SU-DHL-6 (cell line): ENCODE results near the gene FAM20B.

Experiments used
- H2AFZ ChIP-seq: fragments of 200-600 bp; sonication (generic); 2 replicates; pipeline ENCODE4 v1.6.1; 2014; ENCODE audit warnings: low read depth, mild to moderate bottlenecking, moderate library complexity, mixed read lengths, antibody characterized with exemption, low read length; ENCODE audit not compliant: severe bottlenecking
- H3F3A ChIP-seq: fragments of 200-600 bp; shearing (Covaris generic); 2 replicates; pipeline ENCODE4 v1.6.0; 2016; ENCODE audit warnings: antibody characterized with exemption, mild to moderate bottlenecking; ENCODE audit not compliant: insufficient read depth
- H3K27ac ChIP-seq: fragments of 200-600 bp; sonication (generic); 2 replicates; pipeline ENCODE4 v1.5.1; 2016; ENCODE audit warnings: low read depth, mild to moderate bottlenecking, low read length, moderate library complexity, mixed read lengths
- H3K27me3 ChIP-seq: fragments of 200-600 bp; sonication (generic), shearing (Covaris generic); 2 replicates; pipeline ENCODE4 v1.6.0; 2014; ENCODE audit warnings: mild to moderate bottlenecking, low read length
- H3K36me3 ChIP-seq: fragments of 200-600 bp; sonication (generic); 2 replicates; pipeline ENCODE4 v1.6.1; 2014; ENCODE audit warnings: mild to moderate bottlenecking, low read length, mixed read lengths
- H3K4me2 ChIP-seq: fragments of 300-600, 200-600 bp; shearing (Covaris generic), sonication (generic); 2 replicates; pipeline ENCODE4 v1.6.0; 2014; ENCODE audit warnings: low read length, low read depth, mild to moderate bottlenecking; ENCODE audit not compliant: poor library complexity, severe bottlenecking
- H3K4me3 ChIP-seq: fragments of 200-600 bp; sonication (generic); 2 replicates; pipeline ENCODE4 v1.5.1; 2014; ENCODE audit warnings: antibody characterized with exemption, low read length, mild to moderate bottlenecking, mixed read lengths; ENCODE audit not compliant: insufficient read depth, poor library complexity, severe bottlenecking
- H3K79me2 ChIP-seq: fragments of 200-600 bp; sonication (generic); 2 replicates; pipeline ENCODE4 v1.6.1; 2014; ENCODE audit warnings: mild to moderate bottlenecking, low read length, moderate library complexity; ENCODE audit not compliant: insufficient read depth
- H3K9ac ChIP-seq: fragments of 200-600 bp; sonication (generic); 2 replicates; pipeline ENCODE4 v1.7.0; 2014; ENCODE audit warnings: mild to moderate bottlenecking, low read length
- H3K9me2 ChIP-seq: fragments of 200-600 bp; sonication (generic); replicated peaks from 2 replicates; pipeline ENCODE4 v1.6.1; 2014; ENCODE audit warnings: low read length; ENCODE audit not compliant: insufficient read depth
- H3K9me3 ChIP-seq: fragments of 200-600 bp; sonication (generic); 2 replicates; pipeline ENCODE4 v1.6.1; 2014; ENCODE audit warnings: low read length, mixed read lengths; ENCODE audit not compliant: insufficient read depth
- H4K20me1 ChIP-seq: fragments of 200-600 bp; sonication (generic); 2 replicates; pipeline ENCODE4 v1.6.1; 2014; ENCODE audit warnings: low read depth, mild to moderate bottlenecking, antibody characterized with exemption, low read length, moderate library complexity, mixed read lengths
- EZH2phosphoT487 ChIP-seq: fragments of 200-600 bp; sonication (generic), shearing (Covaris generic); conservative IDR thresholded peaks from 2 replicates; pipeline ENCODE4 v1.6.1; 2018; ENCODE audit warnings: mild to moderate bottlenecking, antibody characterized with exemption, low read length, moderate library complexity, mixed read lengths
- TF ChIP-seq, protein P1 (sequence below): fragments of 200-600 bp; sonication (generic); IDR thresholded peaks from one replicate; pipeline ENCODE4 v1.5.1; 2017; ENCODE audit warnings: antibody characterized with exemption, mild to moderate bottlenecking, low read length, moderate library complexity; ENCODE audit not compliant: insufficient read depth, poor library complexity, severe bottlenecking

Gene FAM20B

DNA sequence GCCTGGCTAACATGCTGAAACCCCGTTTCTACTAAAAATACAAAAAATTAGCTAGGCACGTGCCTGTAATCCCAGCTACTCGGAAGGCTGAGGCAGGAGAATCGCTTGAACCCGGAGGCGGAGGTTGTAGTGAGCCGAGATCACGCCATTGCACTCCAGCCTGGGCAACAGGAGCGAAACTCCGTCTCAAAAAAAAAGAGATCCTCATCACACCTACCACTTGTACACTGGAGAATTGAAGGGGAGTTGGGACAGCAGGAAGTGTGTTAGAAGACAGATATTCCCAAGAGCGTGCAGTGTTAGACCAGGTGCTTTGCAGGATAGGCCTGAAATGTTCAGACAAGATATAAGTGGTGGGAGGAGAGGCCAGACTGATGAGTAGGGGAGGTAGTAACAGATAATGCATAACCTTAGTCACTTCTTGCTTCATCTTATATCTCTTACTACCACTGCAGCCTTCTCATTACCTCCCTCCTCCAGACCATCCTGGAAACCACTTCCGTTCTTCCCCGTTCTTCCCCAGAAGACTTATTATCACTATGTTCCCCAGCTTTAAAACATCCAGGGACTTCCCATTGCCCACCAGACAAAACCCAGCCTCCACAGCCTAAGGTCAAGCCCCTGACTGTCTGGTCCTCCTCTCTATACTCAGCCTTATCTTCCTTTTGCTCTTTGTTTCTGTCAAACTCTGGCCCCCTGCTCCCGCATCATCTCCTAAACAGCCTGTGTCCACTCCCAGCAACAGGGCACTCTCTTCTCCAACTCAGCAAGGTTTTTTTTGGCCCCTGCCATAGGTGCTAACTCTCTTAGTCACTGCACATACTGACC, 21.3 kb downstream of the FAM20B start:
- H3K9ac ChIP-seq, result no peak overlapping the region
- TF ChIP-seq, protein P1, sequence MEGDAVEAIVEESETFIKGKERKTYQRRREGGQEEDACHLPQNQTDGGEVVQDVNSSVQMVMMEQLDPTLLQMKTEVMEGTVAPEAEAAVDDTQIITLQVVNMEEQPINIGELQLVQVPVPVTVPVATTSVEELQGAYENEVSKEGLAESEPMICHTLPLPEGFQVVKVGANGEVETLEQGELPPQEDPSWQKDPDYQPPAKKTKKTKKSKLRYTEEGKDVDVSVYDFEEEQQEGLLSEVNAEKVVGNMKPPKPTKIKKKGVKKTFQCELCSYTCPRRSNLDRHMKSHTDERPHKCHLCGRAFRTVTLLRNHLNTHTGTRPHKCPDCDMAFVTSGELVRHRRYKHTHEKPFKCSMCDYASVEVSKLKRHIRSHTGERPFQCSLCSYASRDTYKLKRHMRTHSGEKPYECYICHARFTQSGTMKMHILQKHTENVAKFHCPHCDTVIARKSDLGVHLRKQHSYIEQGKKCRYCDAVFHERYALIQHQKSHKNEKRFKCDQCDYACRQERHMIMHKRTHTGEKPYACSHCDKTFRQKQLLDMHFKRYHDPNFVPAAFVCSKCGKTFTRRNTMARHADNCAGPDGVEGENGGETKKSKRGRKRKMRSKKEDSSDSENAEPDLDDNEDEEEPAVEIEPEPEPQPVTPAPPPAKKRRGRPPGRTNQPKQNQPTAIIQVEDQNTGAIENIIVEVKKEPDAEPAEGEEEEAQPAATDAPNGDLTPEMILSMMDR, result no peak
- no peak for TF ChIP-seq EZH2phosphoT487
- H3K9me2 ChIP-seq, result no peaks in the 10 kb centered on the region
- no peaks in the 10 kb centered on the region for H3K9me3 ChIP-seq
- H3F3A ChIP-seq, result no peaks in the 10 kb centered on the region
- H3K79me2 ChIP-seq, result no peaks in the 10 kb centered on the region
- H3K4me2 ChIP-seq, result no peak overlapping the region
- no peaks in the 10 kb centered on the region for H4K20me1 ChIP-seq
- H3K27ac ChIP-seq, result no peak overlapping the region
- H3K36me3 ChIP-seq, result no peaks in the 10 kb centered on the region
- no peak overlapping the region for H3K4me3 ChIP-seq
- H2AFZ ChIP-seq, result no peak overlapping the region
- H3K27me3 ChIP-seq, result no peaks in the 10 kb centered on the region

DNA sequence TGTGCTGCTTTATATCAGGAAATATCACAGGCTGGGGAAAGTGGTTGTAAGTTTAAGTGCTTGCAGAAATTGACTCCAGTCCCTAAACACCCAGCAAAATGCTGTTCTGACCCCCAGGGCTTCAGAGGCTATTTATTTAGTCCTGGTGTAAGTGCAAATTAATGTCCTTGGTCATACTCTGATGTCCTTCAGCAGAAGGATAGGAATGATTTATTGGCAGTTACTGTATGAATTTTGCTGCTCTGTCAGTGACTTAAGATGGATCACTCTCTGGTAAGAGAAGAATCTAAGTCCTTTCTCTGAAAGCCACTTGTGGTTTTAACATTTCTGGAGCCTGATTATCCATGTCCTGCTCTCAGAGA, 21.9 kb downstream of the FAM20B start:
- no peaks in the 10 kb centered on the region for H3K27me3 ChIP-seq
- H2AFZ ChIP-seq, result no peak overlapping the region
- H3K79me2 ChIP-seq, result no peaks in the 10 kb centered on the region
- no peaks in the 10 kb centered on the region for H4K20me1 ChIP-seq
- H3K9me2 ChIP-seq, result no peaks in the 10 kb centered on the region
- H3F3A ChIP-seq, result no peaks in the 10 kb centered on the region
- no peak overlapping the region for H3K4me3 ChIP-seq
- H3K9ac ChIP-seq, result no peak overlapping the region
- H3K36me3 ChIP-seq, result no peaks in the 10 kb centered on the region
- no peaks in the 10 kb centered on the region for H3K9me3 ChIP-seq
- no peak overlapping the region for H3K27ac ChIP-seq
- TF ChIP-seq EZH2phosphoT487, result no peak
- TF ChIP-seq, protein P1, result no peak
- H3K4me2 ChIP-seq, result no peak overlapping the region

DNA sequence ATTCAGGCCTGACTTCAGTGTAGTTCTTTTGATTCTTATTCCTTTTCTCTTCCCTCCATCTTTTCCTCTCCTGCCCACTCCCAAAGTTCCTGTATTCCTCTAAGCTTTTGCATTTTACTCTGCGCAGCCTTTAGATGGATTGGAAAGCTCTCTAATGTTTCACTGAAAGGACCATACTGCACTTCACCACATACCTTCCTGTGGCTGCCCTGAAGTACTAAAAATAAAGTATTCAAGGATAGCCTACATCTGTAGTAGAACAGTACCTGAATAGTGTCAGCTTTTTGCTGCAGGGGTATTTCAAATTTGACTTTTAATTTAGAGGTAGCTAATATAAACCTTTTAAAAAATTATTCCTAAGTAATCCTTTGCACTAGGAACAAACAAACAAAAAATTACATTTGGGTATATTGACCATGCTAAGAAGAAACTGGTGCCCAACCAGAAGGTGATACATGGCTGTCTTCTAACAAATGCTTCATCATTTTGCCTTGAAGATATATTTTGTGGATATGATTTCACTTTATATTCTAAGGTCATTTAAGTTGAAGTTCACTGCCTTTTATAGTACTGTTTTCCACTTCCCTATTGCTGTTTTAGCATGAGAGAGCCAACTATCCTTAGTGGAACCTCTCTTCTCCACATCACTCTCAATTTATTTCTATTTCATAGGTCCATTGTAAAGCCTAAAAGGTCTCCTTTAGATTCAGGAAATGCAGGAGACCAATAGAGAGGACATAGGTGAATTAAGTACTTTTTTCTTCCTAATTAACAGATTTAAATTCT, 22.8 kb downstream of the FAM20B start:
- Histone ChIP-seq H3K9me3 (no peaks in the 10 kb centered on the region), H3K9me2 (no peaks in the 10 kb centered on the region), H4K20me1 (no peaks in the 10 kb centered on the region), H3F3A (no peaks in the 10 kb centered on the region), H3K79me2 (no peaks in the 10 kb centered on the region), H3K27me3 (no peaks in the 10 kb centered on the region), H3K4me3 (no peak overlapping the region), H3K4me2 (no peak overlapping the region), H2AFZ (no peak overlapping the region), H3K36me3 (no peaks in the 10 kb centered on the region), H3K27ac (no peak overlapping the region), H3K9ac (no peak overlapping the region)
- TF ChIP-seq EZH2phosphoT487, result no peak

DNA sequence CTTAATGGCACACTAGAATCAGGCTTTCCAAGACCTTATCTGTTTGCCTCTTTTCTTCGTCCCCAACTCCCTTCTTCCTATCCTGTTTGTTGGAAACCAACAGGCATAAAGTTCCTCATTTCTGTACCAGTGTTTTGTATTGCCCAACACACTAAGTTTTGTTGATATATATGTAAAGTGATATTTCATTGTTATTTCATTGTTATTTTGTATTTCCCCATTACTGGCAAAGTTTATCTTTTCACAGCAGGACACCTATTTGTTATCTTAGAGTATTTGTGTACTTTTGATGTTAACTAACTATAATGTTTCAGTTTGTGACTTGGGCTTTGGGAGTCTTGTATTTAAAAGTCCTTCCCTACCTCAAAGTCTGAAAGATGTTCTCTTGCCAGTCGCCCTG, 27.1 kb downstream of the FAM20B start:
- Histone ChIP-seq H3K4me2 (no peak overlapping the region), H3K36me3 (no peaks in the 10 kb centered on the region), H3K27me3 (no peaks in the 10 kb centered on the region), H3K9me3 (no peaks in the 10 kb centered on the region), H3K4me3 (no peak overlapping the region), H2AFZ (no peak overlapping the region), H3F3A (no peaks in the 10 kb centered on the region), H3K9ac (no peak overlapping the region), H3K79me2 (no peaks in the 10 kb centered on the region), H3K9me2 (no peaks in the 10 kb centered on the region), H4K20me1 (no peaks in the 10 kb centered on the region), H3K27ac (no peak overlapping the region)
- TF ChIP-seq, protein P1, result no peak
- no peak for TF ChIP-seq EZH2phosphoT487
